ENCODE measurements around the gene ESPN.
"Not testable (repeated sequence)": the region's sequence is repeated elsewhere in the genome, so short reads cannot be mapped to it uniquely, and the experiment has no call there.

ESPN gene, protein sequence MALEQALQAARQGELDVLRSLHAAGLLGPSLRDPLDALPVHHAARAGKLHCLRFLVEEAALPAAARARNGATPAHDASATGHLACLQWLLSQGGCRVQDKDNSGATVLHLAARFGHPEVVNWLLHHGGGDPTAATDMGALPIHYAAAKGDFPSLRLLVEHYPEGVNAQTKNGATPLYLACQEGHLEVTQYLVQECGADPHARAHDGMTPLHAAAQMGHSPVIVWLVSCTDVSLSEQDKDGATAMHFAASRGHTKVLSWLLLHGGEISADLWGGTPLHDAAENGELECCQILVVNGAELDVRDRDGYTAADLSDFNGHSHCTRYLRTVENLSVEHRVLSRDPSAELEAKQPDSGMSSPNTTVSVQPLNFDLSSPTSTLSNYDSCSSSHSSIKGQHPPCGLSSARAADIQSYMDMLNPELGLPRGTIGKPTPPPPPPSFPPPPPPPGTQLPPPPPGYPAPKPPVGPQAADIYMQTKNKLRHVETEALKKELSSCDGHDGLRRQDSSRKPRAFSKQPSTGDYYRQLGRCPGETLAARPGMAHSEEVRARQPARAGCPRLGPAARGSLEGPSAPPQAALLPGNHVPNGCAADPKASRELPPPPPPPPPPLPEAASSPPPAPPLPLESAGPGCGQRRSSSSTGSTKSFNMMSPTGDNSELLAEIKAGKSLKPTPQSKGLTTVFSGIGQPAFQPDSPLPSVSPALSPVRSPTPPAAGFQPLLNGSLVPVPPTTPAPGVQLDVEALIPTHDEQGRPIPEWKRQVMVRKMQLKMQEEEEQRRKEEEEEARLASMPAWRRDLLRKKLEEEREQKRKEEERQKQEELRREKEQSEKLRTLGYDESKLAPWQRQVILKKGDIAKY

DNA sequence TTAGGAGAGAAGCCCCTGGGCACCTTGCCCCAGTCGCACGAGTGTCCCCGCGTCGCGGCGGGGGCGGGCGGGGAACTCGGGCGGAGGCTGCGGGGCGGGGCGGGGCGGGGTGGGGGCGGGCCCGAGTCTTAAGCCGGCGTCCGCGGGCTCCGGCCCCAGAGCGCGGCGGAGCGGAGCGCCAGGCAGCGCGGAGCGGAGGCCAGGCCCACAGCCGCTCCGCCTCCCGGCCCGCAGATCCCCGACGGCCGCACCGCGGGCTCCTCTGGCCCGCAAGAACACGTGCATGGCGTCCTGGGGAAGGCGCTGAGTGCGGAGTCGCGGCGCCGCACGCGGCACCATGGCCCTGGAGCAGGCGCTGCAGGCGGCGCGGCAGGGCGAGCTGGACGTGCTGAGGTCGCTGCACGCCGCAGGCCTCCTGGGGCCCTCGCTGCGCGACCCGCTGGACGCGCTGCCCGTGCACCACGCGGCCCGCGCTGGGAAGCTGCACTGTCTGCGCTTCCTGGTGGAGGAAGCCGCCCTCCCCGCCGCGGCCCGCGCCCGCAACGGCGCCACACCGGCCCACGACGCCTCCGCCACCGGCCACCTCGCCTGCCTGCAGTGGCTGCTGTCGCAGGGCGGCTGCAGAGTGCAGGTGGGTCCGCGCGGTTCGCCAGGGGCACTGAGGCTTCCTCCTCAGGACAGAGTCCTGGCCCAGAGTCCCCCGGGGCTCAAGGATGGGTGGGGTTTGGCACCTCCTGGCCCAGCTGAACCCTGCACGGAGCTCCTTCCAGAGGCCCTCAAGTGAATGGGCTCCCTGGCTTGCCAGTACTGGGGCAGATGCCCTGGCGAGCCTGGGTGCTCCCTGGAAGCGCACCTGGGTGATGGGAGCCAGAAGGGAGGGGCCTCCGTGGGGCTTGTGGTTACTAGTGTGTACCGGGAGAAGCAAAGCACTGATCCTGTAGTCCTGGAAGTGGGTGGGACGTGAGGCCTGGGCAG, at the start of gene ESPN:
Gene ESPN (plus strand): TSS at position 158 of the 975 bp plus-strand sequence. CDS start 180 bp downstream, at position 338.
- no peak for DNase-seq (ENCODE audit: low read depth in 3 of 3)

DNA sequence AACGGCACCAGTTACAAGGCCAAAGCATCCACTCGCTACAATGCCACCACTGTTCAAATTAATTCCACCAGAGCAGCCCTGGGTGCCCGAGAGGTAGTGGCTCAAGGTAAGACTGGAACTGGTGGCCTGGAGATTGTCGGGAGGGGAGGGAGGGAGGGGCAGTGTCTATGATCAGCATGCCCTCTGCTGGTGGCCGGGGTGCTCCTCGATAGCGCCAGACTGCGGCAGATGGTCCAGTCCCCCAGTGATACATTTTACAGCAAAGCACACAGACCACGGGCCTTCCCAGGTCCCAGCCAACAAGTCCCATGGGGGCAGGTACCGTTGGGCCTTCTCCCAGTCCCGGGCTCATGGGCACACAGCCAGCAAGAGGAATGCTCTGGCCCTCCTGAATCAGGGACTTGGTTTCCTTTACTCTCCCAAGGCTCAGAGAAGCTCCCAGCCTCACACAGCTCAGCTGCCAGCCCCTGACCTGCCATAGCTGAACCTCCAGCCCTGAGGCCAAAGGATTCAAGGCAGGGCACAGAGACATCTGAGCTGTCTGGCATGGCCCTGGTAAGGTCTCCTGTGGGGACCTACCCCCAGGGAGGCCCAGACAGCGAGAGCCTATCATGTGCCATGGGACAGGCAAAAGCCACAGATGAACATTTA, 46.4 kb upstream of the ESPN start:
- no peak for DNase-seq (ENCODE audit: low read depth in 3 of 3)

DNA sequence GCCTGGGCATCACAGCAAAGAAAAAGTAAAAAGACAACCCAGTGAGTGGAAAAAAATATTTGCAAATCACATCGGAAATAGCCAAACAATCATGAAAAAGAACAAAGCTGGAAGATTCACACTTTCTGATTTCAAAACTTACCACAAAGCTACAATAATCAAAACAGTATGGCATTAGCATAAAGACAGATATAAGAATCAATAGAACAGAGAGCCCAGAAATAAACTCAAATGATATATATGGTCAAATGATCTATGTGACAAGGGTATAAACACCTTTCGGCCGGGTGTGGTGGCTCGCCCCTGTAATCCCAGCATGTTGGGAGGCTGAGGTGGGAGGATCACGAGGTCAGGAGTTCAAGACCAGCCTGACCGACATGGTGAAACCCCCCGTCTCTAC, 44.5 kb upstream of the ESPN start:
- no peak for DNase-seq (ENCODE audit: low read depth in 3 of 3)

DNA sequence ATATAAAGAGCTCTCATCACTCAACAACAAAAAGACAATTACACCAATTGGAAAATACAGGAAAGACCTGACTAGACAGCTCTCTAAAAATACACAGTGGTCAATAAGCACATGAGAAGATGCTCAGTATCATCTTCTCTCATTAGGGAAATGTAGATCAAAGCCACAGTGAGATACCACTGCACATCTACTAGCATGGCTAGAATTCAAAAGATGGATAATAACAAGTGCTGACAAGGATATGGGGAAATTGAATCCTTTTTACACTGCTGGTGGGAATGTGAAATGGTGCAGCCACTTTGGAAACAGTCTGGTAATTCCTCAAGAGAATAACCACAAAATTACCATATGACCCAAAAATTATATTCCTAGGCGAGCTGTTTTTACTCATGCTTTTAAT, 40.4 kb upstream of the ESPN start:
- no peak for DNase-seq (ENCODE audit: low read depth in 3 of 3)

DNA sequence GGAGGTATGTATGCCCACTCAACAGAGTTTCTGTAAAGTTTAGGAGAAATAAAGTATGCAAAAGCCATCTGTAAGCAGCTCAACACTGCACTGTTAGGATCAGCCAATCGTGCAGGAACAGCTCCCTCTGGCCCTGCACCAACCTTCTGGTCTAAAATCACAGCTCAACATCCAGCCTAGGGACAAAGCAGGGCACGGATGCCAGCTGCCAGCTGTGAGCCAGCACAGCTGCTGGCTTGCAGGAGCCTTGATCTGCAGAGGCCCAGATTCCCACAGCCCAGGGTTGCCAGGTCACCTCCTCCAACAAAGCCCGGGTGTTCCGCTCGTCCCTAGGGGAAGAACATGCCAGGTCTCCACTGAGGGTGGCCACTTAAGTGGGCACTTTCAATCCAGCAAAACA, 39.6 kb upstream of the ESPN start:
- DNase-seq (ENCODE audit: low read depth in 3 of 3), result no peak

DNA sequence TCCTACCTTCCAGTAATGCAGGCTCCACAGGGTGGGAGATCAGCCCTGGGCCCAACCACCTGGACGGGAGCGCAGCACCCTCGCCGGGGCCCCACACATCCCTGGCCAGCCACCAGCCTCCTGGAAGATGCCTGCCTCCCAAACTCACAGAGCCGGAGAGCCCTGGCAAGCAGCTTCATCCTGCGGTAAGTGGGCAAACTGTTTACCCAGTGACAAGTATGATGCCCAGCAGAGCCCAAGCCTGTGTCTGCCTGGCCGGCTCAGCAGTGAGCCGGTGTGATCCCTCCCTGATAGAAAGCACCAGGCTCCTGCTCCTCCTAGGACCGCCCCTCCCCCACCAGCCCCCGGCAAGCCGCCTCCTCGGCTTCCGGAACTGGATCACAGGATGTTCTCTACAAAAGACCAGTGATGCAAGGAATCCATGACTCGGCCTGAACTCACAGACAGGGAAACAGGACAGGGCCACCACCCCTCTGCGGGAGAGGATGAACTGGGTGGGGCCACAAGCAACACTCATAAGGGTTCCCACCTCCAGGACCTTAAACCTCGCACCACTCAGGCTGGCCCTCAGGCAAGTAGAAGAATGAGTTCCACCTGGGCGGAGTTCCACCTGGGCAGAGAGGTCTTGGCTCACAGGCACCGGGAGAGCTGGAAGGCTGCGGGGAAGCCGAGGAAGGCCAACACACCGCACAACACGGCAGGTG, 38.9 kb upstream of the ESPN start:
- DNase-seq (ENCODE audit: low read depth in 3 of 3), result no peak

DNA sequence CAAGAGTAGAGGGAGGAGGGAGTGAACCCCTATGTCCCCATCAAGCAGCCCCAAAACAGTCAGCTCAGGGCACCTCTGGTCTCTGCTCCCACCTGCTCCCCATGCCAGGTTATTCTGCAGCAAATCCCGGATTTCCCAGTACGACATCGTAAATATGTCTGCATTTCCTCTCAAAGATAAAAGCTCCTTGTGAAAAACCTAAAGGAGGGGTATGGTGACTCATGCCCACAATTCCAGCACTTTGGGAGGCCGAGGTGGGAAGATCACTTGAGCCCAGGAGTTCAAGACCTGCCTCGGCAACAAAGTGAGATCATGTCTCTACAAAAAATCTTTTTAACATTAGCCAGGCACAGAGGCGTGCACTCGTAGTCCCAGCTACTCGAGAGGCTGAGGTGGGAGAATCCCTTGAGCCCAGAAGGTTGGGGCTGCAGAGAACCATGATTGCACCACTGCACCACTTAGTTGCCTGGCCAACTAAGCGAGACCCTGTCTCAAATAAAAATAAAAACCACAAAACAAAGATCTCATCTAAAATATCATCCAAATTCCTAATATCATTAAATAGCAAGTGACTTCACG, 38.1 kb upstream of the ESPN start:
- no peak for DNase-seq (ENCODE audit: low read depth in 3 of 3)

DNA sequence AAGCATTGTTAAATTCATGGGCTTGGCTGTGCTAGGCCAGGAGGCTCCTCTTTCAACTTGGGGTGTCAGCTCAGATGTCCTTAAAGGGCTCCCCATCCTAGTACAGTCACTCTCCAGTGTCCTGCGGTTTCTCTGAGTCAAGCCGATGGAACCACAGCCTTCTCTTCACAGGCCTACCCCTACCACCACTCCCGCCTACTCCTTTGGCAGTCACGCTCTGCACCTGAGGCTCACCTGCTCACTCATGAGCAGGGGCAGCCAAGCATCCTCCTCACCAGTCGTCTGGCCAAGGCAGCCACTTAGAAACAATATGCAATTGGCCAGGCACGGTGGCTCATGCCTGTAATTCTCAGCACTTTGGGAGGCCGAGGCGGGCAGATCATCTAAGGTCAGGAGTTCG, 34.6 kb upstream of the ESPN start:
- no peak for DNase-seq (ENCODE audit: low read depth in 3 of 3)

DNA sequence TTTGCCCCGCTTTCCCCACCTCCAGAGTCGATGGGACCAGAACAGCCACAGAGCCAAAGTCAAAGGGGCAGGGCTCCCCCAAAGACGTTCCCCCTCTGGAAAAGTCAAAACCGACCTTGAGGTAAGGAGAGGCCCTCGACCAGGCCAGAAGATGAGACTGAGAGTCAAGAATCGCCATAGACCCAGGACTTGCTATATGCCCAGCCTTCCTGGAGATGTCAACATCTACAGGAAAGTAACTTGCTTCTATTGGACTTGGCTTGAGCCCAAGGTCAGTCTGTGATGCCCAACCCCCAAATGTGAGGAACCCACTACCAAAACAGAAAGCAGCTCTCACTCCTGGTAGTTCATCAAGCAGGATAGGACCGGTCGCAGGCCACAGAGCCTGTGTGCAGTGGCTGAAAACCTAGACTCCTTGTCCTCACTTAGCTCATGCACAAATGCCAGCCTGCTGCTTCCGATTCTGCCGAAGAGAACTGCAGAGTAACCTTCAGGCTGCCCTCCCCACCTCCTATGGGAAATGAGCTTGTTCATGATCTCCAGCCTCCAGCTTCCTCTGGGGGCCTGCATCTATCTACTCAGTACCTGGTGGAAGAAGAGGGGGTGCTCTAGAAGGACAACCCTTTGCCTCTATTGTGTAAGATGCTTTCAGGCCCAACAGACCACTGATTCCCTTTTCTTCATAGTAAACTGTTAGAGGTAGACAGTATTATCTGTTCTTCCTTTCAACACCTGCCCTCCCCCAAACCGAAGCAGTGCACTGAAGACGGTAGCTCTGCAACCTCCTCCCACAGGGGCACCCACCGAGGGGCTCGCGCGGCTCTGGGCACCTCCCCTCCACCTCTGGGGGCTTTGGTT, 32.4 kb upstream of the ESPN start:
- DNase-seq (ENCODE audit: low read depth in 3 of 3), result no peak

DNA sequence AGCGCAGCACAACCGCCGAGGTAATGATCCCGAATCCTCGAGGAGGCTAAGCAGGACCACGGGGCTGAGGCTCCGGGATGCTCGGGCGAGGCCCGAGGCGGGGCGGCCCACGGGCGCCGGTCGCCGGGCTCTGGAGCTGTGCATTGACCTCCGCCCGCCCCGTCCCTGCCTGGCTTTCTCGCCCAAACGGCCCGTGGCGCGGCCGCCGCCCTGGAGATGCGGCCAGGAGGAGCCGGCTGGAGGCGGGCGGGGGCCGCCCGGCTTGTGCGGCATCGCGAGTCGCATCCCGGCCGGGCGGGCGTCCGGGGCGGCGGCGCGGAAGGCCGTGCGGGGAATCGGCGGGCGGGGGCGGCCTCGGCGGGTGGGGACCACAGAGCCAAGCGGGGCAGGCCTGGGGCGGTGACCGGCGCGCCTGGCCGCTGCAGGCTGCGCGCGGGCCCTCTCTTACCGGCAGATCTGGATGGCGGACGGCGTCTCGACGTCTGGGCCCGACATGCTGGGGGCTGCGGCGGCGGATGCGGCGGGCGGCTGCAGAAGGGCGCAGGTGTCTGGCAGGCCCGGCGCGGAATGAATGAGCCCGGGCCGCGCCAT, 31.7 kb upstream of the ESPN start:
- no peak for DNase-seq (ENCODE audit: low read depth in 3 of 3)

DNA sequence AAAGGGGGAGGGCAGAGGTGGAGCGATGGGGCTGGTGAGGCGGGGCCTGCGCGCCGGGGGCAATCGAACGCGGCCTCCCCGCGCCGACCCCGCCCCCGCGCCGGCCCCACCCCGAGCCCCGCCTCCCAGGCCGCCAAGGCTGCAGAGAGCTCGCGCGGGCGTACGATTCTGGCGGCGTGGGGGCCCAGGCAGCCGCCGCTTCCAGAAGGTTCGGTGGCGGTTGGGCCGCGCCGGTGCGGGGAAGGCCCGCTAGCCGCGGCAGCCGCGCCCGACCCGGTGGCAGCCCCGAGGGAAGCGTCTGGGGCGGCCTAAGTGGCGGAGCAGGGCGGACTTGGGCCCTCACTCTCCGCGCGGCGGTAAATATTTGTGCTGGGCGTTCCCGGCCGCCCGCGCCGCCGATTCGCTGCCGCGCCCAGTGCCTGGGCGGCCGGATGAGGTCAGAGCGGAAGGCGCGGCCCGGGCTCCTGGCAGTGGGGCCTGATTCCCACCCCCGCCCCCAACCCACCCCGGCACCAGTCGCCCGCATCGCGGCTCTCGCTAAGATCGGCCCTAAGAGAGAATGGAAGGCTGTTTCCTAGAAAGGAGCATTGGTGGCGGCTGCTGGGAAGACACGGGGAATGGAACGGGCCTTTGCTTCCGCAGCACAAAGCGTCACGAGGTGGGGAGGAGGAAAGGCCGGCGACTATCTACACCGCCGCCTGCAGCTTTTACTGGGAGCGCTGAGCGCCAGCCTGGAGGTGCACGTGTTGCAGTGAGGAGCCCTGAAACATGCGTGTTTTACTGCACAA, 31.0 kb upstream of the ESPN start, which contains the start of gene ACOT7:
Gene ACOT7 (minus strand): TSS at position 368 of the 788 bp plus-strand sequence. CDS start 368 bp downstream, outside the sequence.
- peak; percentile 84 to 89 (median 84) for DNase-seq (ENCODE audit: low read depth in 3 of 3)

DNA sequence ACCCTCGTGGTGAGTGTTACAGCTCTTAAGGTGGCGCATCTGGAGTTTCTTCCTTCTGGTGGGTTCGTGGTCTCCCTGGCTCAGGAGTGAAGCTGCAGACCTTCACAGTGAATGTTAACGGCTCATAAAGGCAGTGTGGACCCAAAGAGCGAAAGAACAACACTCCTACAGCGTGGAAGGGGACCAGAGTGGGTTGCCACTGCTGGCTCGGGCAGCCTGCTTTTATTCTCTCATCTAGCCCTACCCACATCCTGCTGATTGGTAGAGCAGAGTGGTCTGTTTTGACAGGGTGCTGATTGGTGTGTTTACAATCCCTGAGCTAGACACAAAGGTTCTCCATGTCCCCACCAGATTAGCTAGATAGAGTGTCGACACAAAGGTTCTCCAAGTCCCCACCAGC, 29.4 kb upstream of the ESPN start:
- not testable (repeated sequence) for DNase-seq (ENCODE audit: low read depth in 3 of 3)

DNA sequence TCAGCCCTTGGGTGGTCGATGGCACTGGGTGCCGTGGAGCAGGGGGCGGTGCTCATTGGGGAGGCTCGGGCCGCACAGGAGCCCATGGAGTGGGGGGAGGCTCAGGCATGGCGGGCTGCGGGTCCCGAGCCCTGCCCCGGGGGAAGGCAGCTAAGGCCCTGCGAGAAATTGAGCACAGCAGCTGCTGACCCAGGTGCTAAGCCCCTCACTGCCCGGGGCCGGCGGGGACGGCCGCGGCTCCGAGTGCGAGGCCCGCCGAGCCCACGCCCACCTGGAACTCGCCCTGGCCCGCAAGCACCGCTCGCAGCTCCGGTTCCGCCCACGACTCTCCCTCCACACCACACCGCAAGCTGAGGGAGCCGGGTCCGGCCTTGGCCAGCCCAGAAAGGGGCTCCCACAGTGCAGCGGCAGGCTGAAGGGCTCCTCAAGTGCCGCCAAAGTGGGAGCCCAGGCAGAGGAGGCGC, 28.8 kb upstream of the ESPN start:
- DNase-seq (ENCODE audit: low read depth in 3 of 3), result not testable (repeated sequence)

DNA sequence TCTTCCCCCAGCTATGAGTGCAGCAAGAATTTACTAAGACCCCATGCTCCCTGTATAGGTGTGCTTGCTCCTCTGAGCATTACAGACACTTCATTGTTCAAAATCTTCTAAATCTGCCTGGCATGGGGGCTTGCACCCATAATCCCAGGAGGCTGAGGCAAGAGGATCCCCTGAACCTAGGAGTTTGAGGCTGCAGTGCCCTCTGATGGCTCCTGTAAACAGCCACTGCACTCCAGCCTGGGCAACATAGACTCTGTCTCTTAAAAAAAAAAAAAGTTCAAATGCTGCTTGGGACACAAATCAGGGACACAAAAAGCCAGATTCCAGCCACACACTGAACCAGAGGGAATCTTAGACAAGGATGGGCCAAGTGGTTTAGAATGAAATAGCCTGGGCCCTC, 27.6 kb upstream of the ESPN start:
- DNase-seq (ENCODE audit: low read depth in 3 of 3), result no peak

DNA sequence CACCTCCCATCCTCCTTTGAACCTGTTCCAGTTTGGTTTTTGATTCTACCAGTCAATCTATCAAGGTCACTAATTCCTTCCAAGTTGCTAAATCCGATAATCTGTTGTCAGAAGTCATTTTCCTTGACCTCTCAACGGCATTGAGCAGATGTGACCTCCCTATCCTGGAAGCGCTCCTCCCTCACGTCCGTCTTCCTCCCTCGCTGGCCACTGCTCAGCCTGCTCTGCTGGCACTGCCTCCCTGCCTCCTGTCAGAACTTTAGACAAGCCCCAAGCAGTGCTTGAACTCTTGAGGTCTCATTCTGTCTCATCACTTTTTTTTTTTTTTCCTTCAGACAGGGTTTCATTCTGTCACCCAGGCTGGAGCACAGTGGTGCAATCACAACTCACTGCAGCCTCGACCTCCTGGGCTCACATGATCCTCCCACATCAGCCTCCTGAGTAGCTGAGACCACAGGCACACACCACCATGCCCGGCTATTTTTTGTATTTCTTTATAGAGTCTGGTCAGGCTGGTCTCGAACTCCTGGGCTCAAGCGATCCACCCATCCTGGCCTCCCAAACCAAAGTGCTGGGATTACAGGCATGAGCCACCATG, 26.6 kb upstream of the ESPN start:
- no peak for DNase-seq (ENCODE audit: low read depth in 3 of 3)

DNA sequence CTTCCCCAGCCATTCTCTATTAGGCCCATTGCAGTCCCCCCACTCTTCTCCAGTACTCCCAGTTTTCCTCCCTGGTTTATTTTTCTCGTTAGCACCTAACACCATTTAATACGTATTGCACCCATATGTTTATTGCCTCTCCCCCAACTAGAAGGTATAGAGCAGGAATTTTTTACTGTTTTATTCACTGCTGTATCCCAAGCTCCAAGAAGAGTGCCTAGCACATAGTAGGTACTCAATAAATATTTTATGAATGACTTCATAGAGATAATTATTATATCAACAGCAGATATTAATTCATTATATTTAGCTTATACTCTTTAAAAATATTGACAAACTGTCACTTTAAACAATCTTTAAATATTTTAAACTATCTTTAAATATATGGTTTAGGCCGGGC, 25.3 kb upstream of the ESPN start:
- no peak for DNase-seq (ENCODE audit: low read depth in 3 of 3)

DNA sequence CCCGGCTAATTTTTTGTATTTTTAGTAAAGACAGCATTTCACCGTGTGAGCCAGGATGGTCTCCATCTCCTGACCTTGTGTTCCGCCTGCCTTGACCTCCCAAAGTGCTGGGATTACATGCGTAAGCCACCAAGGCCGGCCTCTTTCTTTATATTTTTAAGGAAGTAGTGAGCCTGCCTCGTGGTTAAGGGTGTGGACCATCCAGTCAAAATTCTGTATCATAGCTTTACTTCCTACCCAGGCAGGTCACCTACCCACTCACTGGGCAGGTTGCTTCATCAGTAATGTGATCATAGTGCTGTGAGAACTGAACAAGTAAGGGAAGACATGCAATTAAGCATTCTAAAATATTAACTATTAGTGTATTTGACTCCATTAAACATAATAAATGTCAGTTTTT, 22.9 kb upstream of the ESPN start:
- DNase-seq (ENCODE audit: low read depth in 3 of 3), result no peak
